Kidney epithelial cell (primary cell): Measurements from ENCODE around the gene PDE11A. TPM values are rescaled to one million over a fixed set of nuclear protein-coding genes. Genes with fewer than 3 reads are reported as not detected.

Source experiments
- DNase-seq: peaks from one replicate; pipeline ENCODE4 v3.0.0-alpha.2; 2010; ENCODE audit warnings: low read depth
- H3K27me3 ChIP-seq: 2 replicates; pipeline ENCODE4 v1.6.0; 2011; ENCODE audit warnings: low read length; ENCODE audit not compliant: control insufficient read depth, insufficient read depth
- H3K36me3 ChIP-seq: 2 replicates; pipeline ENCODE4 v1.5.1; 2011; ENCODE audit warnings: low read length; ENCODE audit not compliant: control insufficient read depth, insufficient read depth
- H3K4me3 ChIP-seq: 2 replicates; pipeline ENCODE4 v1.5.1; 2011; ENCODE audit warnings: low read depth, mild to moderate bottlenecking, control low read depth, low read length
- total RNA-seq: library from RNA; depleted of rRNA; stranded (reverse); fragments of >200 nt; gene quantifications from 2 replicates; pipeline ENCODE4 v1.2.3, GENCODE V29; 2015
- TF ChIP-seq, protein P1 (sequence below): IDR thresholded peaks from 2 replicates; pipeline ENCODE4 v1.5.1; 2011; ENCODE audit warnings: mild to moderate bottlenecking, moderate library complexity, low read length, control low read depth, inconsistent platforms; ENCODE audit not compliant: insufficient read depth, poor library complexity, severe bottlenecking

The PDE11A gene
- total RNA-seq, 1 donor from 2014 or later = 0.13 TPM

DNA sequence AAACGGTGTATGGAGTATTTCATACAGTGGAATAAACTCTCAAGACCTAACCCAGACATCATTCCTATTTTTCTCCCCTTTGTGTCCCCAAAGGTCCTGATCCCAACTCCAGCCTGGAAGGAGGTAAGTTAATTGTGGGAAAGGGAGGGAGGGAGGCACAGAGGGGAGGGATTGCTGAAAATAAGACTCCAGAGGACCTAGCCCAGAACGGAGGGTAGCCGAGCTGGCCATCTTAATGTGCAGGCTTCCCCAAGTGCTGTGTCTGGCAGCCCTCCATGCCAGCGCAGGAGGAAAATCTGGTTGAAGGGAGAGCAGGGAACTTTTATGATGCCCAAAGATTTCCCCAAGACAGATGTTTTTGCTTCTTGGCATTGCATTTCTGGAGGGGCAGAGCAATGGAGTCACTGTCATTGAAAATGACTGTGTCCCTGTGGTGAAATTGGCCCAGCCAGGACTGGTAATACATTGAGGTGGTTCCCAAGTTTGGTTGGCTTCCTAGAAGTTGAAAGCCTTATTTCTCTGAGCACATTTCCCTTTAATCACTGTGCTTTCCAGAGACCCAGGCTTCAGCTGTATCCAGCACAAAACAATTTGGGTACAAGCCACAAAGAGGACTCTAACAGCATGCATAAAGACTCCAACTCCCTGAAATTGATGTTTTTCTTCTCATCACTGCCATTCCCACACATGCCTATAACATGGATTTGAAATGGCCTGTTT is 477.3 kb downstream of the PDE11A start:
- no peak for DNase-seq
- no peaks in the 10 kb centered on the region for H3K36me3 ChIP-seq
- TF ChIP-seq, protein P1, sequence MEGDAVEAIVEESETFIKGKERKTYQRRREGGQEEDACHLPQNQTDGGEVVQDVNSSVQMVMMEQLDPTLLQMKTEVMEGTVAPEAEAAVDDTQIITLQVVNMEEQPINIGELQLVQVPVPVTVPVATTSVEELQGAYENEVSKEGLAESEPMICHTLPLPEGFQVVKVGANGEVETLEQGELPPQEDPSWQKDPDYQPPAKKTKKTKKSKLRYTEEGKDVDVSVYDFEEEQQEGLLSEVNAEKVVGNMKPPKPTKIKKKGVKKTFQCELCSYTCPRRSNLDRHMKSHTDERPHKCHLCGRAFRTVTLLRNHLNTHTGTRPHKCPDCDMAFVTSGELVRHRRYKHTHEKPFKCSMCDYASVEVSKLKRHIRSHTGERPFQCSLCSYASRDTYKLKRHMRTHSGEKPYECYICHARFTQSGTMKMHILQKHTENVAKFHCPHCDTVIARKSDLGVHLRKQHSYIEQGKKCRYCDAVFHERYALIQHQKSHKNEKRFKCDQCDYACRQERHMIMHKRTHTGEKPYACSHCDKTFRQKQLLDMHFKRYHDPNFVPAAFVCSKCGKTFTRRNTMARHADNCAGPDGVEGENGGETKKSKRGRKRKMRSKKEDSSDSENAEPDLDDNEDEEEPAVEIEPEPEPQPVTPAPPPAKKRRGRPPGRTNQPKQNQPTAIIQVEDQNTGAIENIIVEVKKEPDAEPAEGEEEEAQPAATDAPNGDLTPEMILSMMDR = no peak
- H3K27me3 ChIP-seq = no peaks in the 10 kb centered on the region
- no peak overlapping the region for H3K4me3 ChIP-seq

DNA sequence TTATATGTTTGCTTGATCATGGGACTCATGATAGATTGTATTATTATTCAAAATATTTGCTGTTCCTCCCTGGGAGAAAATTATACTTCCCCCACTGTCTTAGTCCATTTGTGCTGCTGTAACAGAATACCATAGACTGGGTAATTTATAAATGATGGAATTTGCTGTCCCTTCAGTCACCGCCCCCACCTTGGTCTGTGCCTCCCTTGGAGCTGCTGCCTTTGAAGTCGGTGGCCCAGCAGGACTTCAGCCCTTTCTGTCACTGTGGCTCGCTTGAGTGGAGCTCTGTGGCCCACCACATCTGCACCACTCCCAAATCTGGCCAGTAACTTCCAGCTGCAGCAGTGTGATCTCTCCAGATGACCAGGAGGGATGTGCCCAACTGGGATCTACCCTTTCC is 479.2 kb downstream of the PDE11A start:
- TF ChIP-seq, protein P1 = no peak
- H3K27me3 ChIP-seq = no peaks in the 10 kb centered on the region
- DNase-seq = no peak
- no peaks in the 10 kb centered on the region for H3K36me3 ChIP-seq
- no peak overlapping the region for H3K4me3 ChIP-seq

GRCh38 chr2:177592945-177593344 is 479.6 kb downstream of the PDE11A start:
- no peaks in the 10 kb centered on the region for H3K27me3 ChIP-seq
- TF ChIP-seq, protein P1 = no peak
- no peak overlapping the region for H3K4me3 ChIP-seq
- no peaks in the 10 kb centered on the region for H3K36me3 ChIP-seq
- no peak for DNase-seq

GRCh38 chr2:177592397-177592796 is 480.2 kb downstream of the PDE11A start:
- Histone ChIP-seq H3K36me3 (no peaks in the 10 kb centered on the region), H3K27me3 (no peaks in the 10 kb centered on the region), H3K4me3 (no peak overlapping the region)
- DNase-seq = no peak
- TF ChIP-seq, protein P1 = no peak

DNA sequence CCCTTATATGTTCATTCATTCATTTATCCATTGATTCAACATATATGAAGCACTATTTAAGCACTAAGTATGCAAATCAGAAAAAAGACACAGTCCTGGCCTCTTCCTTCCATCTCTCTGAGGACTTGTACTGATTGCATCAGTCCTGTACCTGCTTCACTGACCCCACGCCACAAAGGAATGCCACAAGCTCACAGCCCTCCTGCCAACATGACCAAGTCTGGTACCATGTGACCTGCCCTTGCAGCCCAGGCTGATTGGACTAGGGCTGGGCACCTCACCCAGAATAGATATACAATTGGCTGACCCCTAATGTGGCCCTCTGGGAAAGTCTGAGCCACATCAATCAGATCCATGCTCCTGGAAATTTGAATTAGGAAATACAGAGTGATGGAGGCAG is 483.4 kb downstream of the PDE11A start:
- Histone ChIP-seq H3K27me3 (no peaks in the 10 kb centered on the region), H3K36me3 (no peaks in the 10 kb centered on the region), H3K4me3 (no peak overlapping the region)
- TF ChIP-seq, protein P1 = no peak
- no peak for DNase-seq

GRCh38 chr2:177588671-177589070 is 483.9 kb downstream of the PDE11A start:
- H3K36me3 ChIP-seq = no peaks in the 10 kb centered on the region
- TF ChIP-seq, protein P1 = no peak
- H3K4me3 ChIP-seq = no peak overlapping the region
- no peaks in the 10 kb centered on the region for H3K27me3 ChIP-seq
- DNase-seq = no peak
